Neuronal stem cell (in vitro differentiated cells): ENCODE data around the gene GPI.

Source experiments
- DNase-seq: peaks from one replicate; pipeline ENCODE4 v3.0.0-alpha.2; 2013; ENCODE audit warnings: low spot score
- H2AFZ ChIP-seq: one replicate; pipeline ENCODE4 v1.6.1; 2013; ENCODE audit warnings: mild to moderate bottlenecking, low read length, inconsistent platforms
- H2AK5ac ChIP-seq: 2 replicates; pipeline ENCODE4 v1.6.1; 2013; ENCODE audit warnings: low read depth, mild to moderate bottlenecking, inconsistent platforms, low read length, moderate library complexity, mixed read lengths
- H2BK120ac ChIP-seq: 2 replicates; pipeline ENCODE4 v1.6.1; 2013; ENCODE audit warnings: low read depth, mild to moderate bottlenecking, inconsistent platforms, low read length, moderate library complexity, mixed read lengths
- H2BK12ac ChIP-seq: one replicate; pipeline ENCODE4 v1.6.1; 2013; ENCODE audit warnings: low read length, inconsistent platforms
- H2BK15ac ChIP-seq: 2 replicates; pipeline ENCODE4 v1.6.1; 2013; ENCODE audit warnings: mild to moderate bottlenecking, low read length, inconsistent platforms, mixed read lengths
- H2BK5ac ChIP-seq: one replicate; pipeline ENCODE4 v1.6.1; 2013; ENCODE audit warnings: inconsistent platforms, mild to moderate bottlenecking, low read length, moderate library complexity
- H3K14ac ChIP-seq: one replicate; pipeline ENCODE4 v1.6.1; 2013; ENCODE audit warnings: low read length, inconsistent platforms
- H3K18ac ChIP-seq: 2 replicates; pipeline ENCODE4 v1.6.1; 2013; ENCODE audit warnings: low read length, inconsistent platforms
- H3K23ac ChIP-seq: 2 replicates; pipeline ENCODE4 v1.6.1; 2013; ENCODE audit warnings: low read depth, mild to moderate bottlenecking, mixed read lengths, low read length, inconsistent platforms; ENCODE audit not compliant: poor library complexity
- H3K27ac ChIP-seq: replicated peaks from 3 replicates; pipeline ENCODE4 v1.5.1; 2013; ENCODE audit warnings: low read length, inconsistent platforms
- H3K27me3 ChIP-seq, 3 experiments: 2 replicates each; pipeline ENCODE4 v1.6.1; 2013; ENCODE audit warnings: low read length in 3 of 3, mild to moderate bottlenecking in 2 of 3, inconsistent platforms in 1 of 3, low read depth in 1 of 3, mixed read lengths in 1 of 3, moderate library complexity in 1 of 3; ENCODE audit not compliant: control insufficient read depth in 3 of 3, insufficient read depth in 3 of 3
- H3K36me3 ChIP-seq, 2 donors: replicated peaks in 1 of 2; 2 replicates each; pipeline ENCODE4 v1.6.1; 2013; ENCODE audit warnings: low read length in 2 of 2; ENCODE audit not compliant: control insufficient read depth in 2 of 2, insufficient read depth in 2 of 2
- H3K4ac ChIP-seq: 2 replicates; pipeline ENCODE4 v1.6.1; 2013; ENCODE audit warnings: inconsistent platforms, mild to moderate bottlenecking, low read length, moderate library complexity
- H3K4me1 ChIP-seq, 2 donors: 1 replicate in 1 of 2; 2 replicates in 1 of 2; pipeline ENCODE4 v1.6.1; 2013; ENCODE audit warnings: low read length in 2 of 2, low read depth in 1 of 2; ENCODE audit not compliant: control insufficient read depth in 2 of 2, insufficient read depth in 1 of 2
- H3K4me2 ChIP-seq: one replicate; pipeline ENCODE4 v1.6.1; 2013; ENCODE audit warnings: mild to moderate bottlenecking, low read length, inconsistent platforms; ENCODE audit not compliant: insufficient read depth, poor library complexity, severe bottlenecking
- H3K4me3 ChIP-seq, 2 donors: 2 replicates each; pipeline ENCODE4 v1.5.1; 2013; ENCODE audit warnings: low read length in 2 of 2, mild to moderate bottlenecking in 2 of 2, inconsistent platforms in 1 of 2, moderate library complexity in 1 of 2
- H3K79me1 ChIP-seq: one replicate; pipeline ENCODE4 v1.6.1; 2013; ENCODE audit warnings: low read depth, mild to moderate bottlenecking, inconsistent platforms, low read length, moderate library complexity
- H3K9ac ChIP-seq: one replicate; pipeline ENCODE4 v1.6.1; 2013; ENCODE audit warnings: mild to moderate bottlenecking, low read depth, low read length, inconsistent platforms; ENCODE audit not compliant: poor library complexity
- H3K9me3 ChIP-seq, 2 donors: replicated peaks in 1 of 2; 2 replicates each; pipeline versions ENCODE3 to v1.6.1; 2013; ENCODE audit warnings: low read length in 2 of 2, mild to moderate bottlenecking in 2 of 2, inconsistent platforms in 1 of 2, low read depth in 1 of 2, mixed read lengths in 1 of 2, moderate library complexity in 1 of 2; ENCODE audit not compliant: control insufficient read depth in 2 of 2, insufficient read depth in 1 of 2
- H4K8ac ChIP-seq: one replicate; pipeline ENCODE4 v1.6.1; 2013; ENCODE audit warnings: low read depth, mild to moderate bottlenecking, inconsistent platforms, low read length, moderate library complexity
- H4K91ac ChIP-seq: one replicate; pipeline ENCODE4 v1.6.1; 2013; ENCODE audit warnings: low read length, low read depth, mild to moderate bottlenecking, inconsistent platforms; ENCODE audit not compliant: poor library complexity
- WGBS, 2 donors: extraction: QIAGEN DNeasy Blood & Tissue Kit; methylation state at CpG; one replicate each; pipeline ENCODE4 v1.1.7; 2013; ENCODE audit warnings: missing lambda C conversion rate in 2 of 2, mixed read lengths in 1 of 2; ENCODE audit not compliant: insufficient read length in 2 of 2, insufficient replicate concordance in 1 of 2; ENCODE audit errors: extremely low coverage in 2 of 2; 5-methylcytosine and 5-hydroxymethylcytosine counted together

Gene GPI

GRCh38 chr19:34319230-34319585 is 45.8 kb upstream of the GPI start:
- Histone ChIP-seq H2BK12ac (no peak overlapping the region), H2BK5ac (no peak overlapping the region), H3K4me3 (no peak overlapping the region), H3K4ac (no peak overlapping the region), H4K91ac (no peak overlapping the region), H3K18ac (no peak overlapping the region), H2BK15ac (no peak overlapping the region), H3K23ac (no peak overlapping the region), H3K36me3 (peaks cover 5 to 40% of the 10 kb centered on the region in 2 donors), H2BK120ac (no peak overlapping the region), H2AFZ (no peak overlapping the region), H3K27me3 (no peaks in the 10 kb centered on the region), H2AK5ac (no peak overlapping the region), H3K9ac (no peak overlapping the region), H3K14ac (no peak overlapping the region), H4K8ac (no peak overlapping the region), H3K79me1 (no peaks in the 10 kb centered on the region), H3K9me3 (no peaks in the 10 kb centered on the region), H3K4me2 (no peak overlapping the region), H3K27ac (no peak overlapping the region), H3K4me1 (peaks cover 2 to 8% of the 10 kb centered on the region in 2 donors)
- no CpG with 5 or more reads among the region's 3 CpGs for WGBS, 2 donors
- no peak for DNase-seq

- H3K27me3 ChIP-seq: no peaks in the 10 kb centered on the region
- H3K27ac ChIP-seq: no peak overlapping the region
- H3K9me3 ChIP-seq: no peaks in the 10 kb centered on the region
- H2BK12ac ChIP-seq: no peak overlapping the region
- H4K91ac ChIP-seq: no peak overlapping the region
- no peak overlapping the region for H2BK120ac ChIP-seq
- H4K8ac ChIP-seq: no peak overlapping the region
- H3K4me1 ChIP-seq: peaks cover 0 to 6% of the 10 kb centered on the region in 2 donors
- H3K4me3 ChIP-seq: no peak overlapping the region
- H3K4me2 ChIP-seq: no peak overlapping the region
- no peak overlapping the region for H2AK5ac ChIP-seq
- H3K9ac ChIP-seq: no peak overlapping the region
- no peak overlapping the region for H3K4ac ChIP-seq
- H2BK15ac ChIP-seq: no peak overlapping the region
- no CpG with 5 or more reads among the region's 11 CpGs for WGBS, 2 donors
- no peak overlapping the region for H3K18ac ChIP-seq
- peaks cover 5 to 41% of the 10 kb centered on the region in 2 donors for H3K36me3 ChIP-seq
- no peak overlapping the region for H2AFZ ChIP-seq
- H2BK5ac ChIP-seq: no peak overlapping the region
- no peaks in the 10 kb centered on the region for H3K79me1 ChIP-seq
- H3K14ac ChIP-seq: no peak overlapping the region
- no peak overlapping the region for H3K23ac ChIP-seq
- no peak for DNase-seq
Observed at GRCh38 chr19:34319785-34320184, 45.2 kb upstream of the GPI start.

GRCh38 chr19:34320277-34320676 is 44.7 kb upstream of the GPI start:
- Histone ChIP-seq H3K4me1 (peaks cover 0 to 6% of the 10 kb centered on the region in 2 donors), H3K14ac (no peak overlapping the region), H3K36me3 (peaks cover 7 to 46% of the 10 kb centered on the region in 2 donors), H3K23ac (no peak overlapping the region), H3K9me3 (no peaks in the 10 kb centered on the region), H3K9ac (no peak overlapping the region), H2BK15ac (no peak overlapping the region), H3K18ac (no peak overlapping the region), H2AK5ac (no peak overlapping the region), H3K4ac (no peak overlapping the region), H3K4me2 (no peak overlapping the region), H4K91ac (no peak overlapping the region), H3K27ac (no peak overlapping the region), H3K27me3 (no peaks in the 10 kb centered on the region), H2AFZ (no peak overlapping the region), H2BK12ac (no peak overlapping the region), H3K79me1 (no peaks in the 10 kb centered on the region), H2BK5ac (no peak overlapping the region), H4K8ac (no peak overlapping the region), H3K4me3 (no peak overlapping the region), H2BK120ac (no peak overlapping the region)
- WGBS, 2 donors: no CpG with 5 or more reads among the region's 7 CpGs
- no peak for DNase-seq

- no peak overlapping the region for H3K4ac ChIP-seq
- H3K27me3 ChIP-seq: no peaks in the 10 kb centered on the region
- H2BK5ac ChIP-seq: no peak overlapping the region
- no peak overlapping the region for H3K27ac ChIP-seq
- no CpG with 5 or more reads among the region's 6 CpGs for WGBS, 2 donors
- H2AK5ac ChIP-seq: no peak overlapping the region
- H3K36me3 ChIP-seq: peaks cover 7 to 60% of the 10 kb centered on the region in 2 donors
- no peak overlapping the region for H2BK15ac ChIP-seq
- no peak overlapping the region for H3K4me3 ChIP-seq
- H3K14ac ChIP-seq: no peak overlapping the region
- no peak overlapping the region for H2AFZ ChIP-seq
- no peak overlapping the region for H2BK120ac ChIP-seq
- peaks cover 0 to 6% of the 10 kb centered on the region in 2 donors for H3K4me1 ChIP-seq
- DNase-seq: no peak
- no peak overlapping the region for H4K91ac ChIP-seq
- no peaks in the 10 kb centered on the region for H3K79me1 ChIP-seq
- no peaks in the 10 kb centered on the region for H3K9me3 ChIP-seq
- no peak overlapping the region for H4K8ac ChIP-seq
- no peak overlapping the region for H3K18ac ChIP-seq
- H3K23ac ChIP-seq: no peak overlapping the region
- H3K9ac ChIP-seq: no peak overlapping the region
- no peak overlapping the region for H2BK12ac ChIP-seq
- H3K4me2 ChIP-seq: no peak overlapping the region
Observed at GRCh38 chr19:34321735-34322134, 43.3 kb upstream of the GPI start.
